GM08714 (cell line): Measurements from ENCODE around the gene SIX1.

Experiments
- H3K4me3 ChIP-seq: fragments of 200-500 bp; sonication (Bioruptor generic); 2 replicates; pipeline ENCODE4 v1.5.1; 2014; ENCODE audit warnings: mild to moderate bottlenecking, low read length, inconsistent platforms
- ZNF274 ChIP-seq: IDR thresholded peaks from 2 replicates; pipeline ENCODE4 v1.6.1; 2012; ENCODE audit warnings: mild to moderate bottlenecking, low read depth, low read length

SIX1 gene

GRCh38 chr14:60651086-60651795 lies 2.0 kb upstream of the SIX1 start:
- no peak overlapping the region for H3K4me3 ChIP-seq
- TF ChIP-seq ZNF274 = no peak

- TF ChIP-seq ZNF274 = no peak
- no peak overlapping the region; the same call in 1 of the 2 replicates for H3K4me3 ChIP-seq
Measured at GRCh38 chr14:60650373-60650961, 1.2 kb upstream of the SIX1 start.

- H3K4me3 ChIP-seq = peak overlapping the region; percentile 54
- no peak for TF ChIP-seq ZNF274
Measured at GRCh38 chr14:60649875-60650372, 647 bp upstream of the SIX1 start.

GRCh38 chr14:60648249-60648933 lies 886 bp downstream of the SIX1 start:
- TF ChIP-seq ZNF274 = no peak
- peak overlapping the region; percentile 54 for H3K4me3 ChIP-seq

- no peak for TF ChIP-seq ZNF274
- peak overlapping the region; percentile 54 for H3K4me3 ChIP-seq
Measured at GRCh38 chr14:60647837-60648248, 1.4 kb downstream of the SIX1 start.

- no peak for TF ChIP-seq ZNF274
- peak overlapping the region; percentile 54 for H3K4me3 ChIP-seq
Measured at GRCh38 chr14:60647081-60647836, 2.0 kb downstream of the SIX1 start.

GRCh38 chr14:60646226-60646818 lies 3.0 kb downstream of the SIX1 start:
- H3K4me3 ChIP-seq = no peak overlapping the region
- no peak for TF ChIP-seq ZNF274

GRCh38 chr14:60645126-60645741 lies 4.0 kb downstream of the SIX1 start:
- H3K4me3 ChIP-seq = no peak overlapping the region
- TF ChIP-seq ZNF274 = no peak

GRCh38 chr14:60644666-60645065 lies 4.6 kb downstream of the SIX1 start:
- no peak for TF ChIP-seq ZNF274
- H3K4me3 ChIP-seq = no peak overlapping the region

- no peak overlapping the region for H3K4me3 ChIP-seq
- TF ChIP-seq ZNF274 = no peak
Measured at GRCh38 chr14:60643463-60644314, 5.6 kb downstream of the SIX1 start.

GRCh38 chr14:60643141-60643462 lies 6.2 kb downstream of the SIX1 start:
- H3K4me3 ChIP-seq = no peak overlapping the region
- TF ChIP-seq ZNF274 = no peak

GRCh38 chr14:60642270-60643140 lies 6.8 kb downstream of the SIX1 start:
- no peak for TF ChIP-seq ZNF274
- no peak overlapping the region for H3K4me3 ChIP-seq
